SK-N-MC (cell line): ENCODE data around the gene FAP.

Experiments used
- EZH2 ChIP-seq: fragments of 200-600 bp; sonication (generic); IDR thresholded peaks from one replicate; pipeline ENCODE4 v1.6.1; 2017; ENCODE audit warnings: antibody characterized with exemption
- POLR2AphosphoS5 ChIP-seq: IDR thresholded peaks from 2 replicates; pipeline ENCODE4 v1.6.1; 2012; ENCODE audit warnings: mild to moderate bottlenecking, low read depth, low read length, borderline replicate concordance

GRCh38 chr2:162198239-162198638, 45.0 kb downstream of the FAP start:
- TF ChIP-seq EZH2 (no peak), POLR2AphosphoS5 (no peak)
